Measurements from ENCODE around the gene MEIS3.

Gene MEIS3

DNA sequence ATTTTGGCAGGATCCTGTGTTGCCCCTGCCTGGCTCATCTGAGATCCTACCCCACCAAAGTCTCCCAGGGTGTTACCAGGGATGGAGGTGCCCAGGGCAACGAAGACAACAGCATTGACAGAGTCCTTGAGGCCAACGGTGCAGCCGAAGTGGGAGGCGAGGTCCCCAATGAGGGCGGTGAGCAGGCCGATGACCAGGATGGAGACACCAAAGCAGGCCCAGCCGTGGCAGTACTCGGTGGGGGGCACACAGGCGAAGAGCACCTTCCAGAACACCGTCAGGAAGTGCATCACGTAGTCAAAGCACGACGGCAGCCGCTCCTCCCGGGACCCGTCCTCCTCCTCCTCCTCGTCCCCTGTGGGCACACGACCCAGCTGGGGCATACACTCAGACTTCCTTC lies 12.8 kb upstream of the MEIS3 start:
- Histone ChIP-seq H3K27me3 (replicated peaks in 2 of 5; ENCODE audit: control insufficient read depth in 4 of 5, insufficient read depth in 5 of 5, low read length in 4 of 5) (peaks cover 0 to 67% (median 23%) of the 10 kb centered on the region in 5 experiments), H3K4me3 (ENCODE audit: control insufficient read depth in 1 of 7, extremely low read depth in 1 of 7, insufficient read depth in 4 of 7, low read depth in 2 of 7, low read length in 6 of 7) (no peak overlapping the region), H3K9me3 (ENCODE audit: control extremely low read depth in 1 of 5, control insufficient read depth in 4 of 5, insufficient read depth in 2 of 5, low read depth in 1 of 5, low read length in 4 of 5) (no peaks in the 10 kb centered on the region), H3K36me3 (ENCODE audit: control insufficient read depth in 4 of 4, insufficient read depth in 4 of 4, low read length in 3 of 4) (no peaks in the 10 kb centered on the region), H3K4me1 (ENCODE audit: control extremely low read depth in 1 of 4, control insufficient read depth in 4 of 4, insufficient read depth in 4 of 4, low read length in 3 of 4) (peaks cover 0 to 36% (median 22%) of the 10 kb centered on the region in 4 experiments), H3K27ac (ENCODE audit: insufficient read depth in 1 of 2, low read depth in 1 of 2, low read length in 2 of 2, poor library complexity in 1 of 2, severe bottlenecking in 2 of 2) (no peak overlapping the region)
- no peak for DNase-seq
- 56% methylated on average over 18 of the region's 18 CpGs for WGBS (ENCODE audit: insufficient coverage)
- CTCF ChIA-PET, result interaction anchor here (1.1 to 7.9 kb wide), 6 partner anchors 41 to 277 kb away, joined by 3 to 64 read pairs (median 5); no protein-coding TSS in a partner anchor
- POLR2A ChIA-PET, result interaction anchor here (0.5 kb wide), 1 partner anchor 96 kb away, joined by 3 read pairs; no protein-coding TSS in a partner anchor

DNA sequence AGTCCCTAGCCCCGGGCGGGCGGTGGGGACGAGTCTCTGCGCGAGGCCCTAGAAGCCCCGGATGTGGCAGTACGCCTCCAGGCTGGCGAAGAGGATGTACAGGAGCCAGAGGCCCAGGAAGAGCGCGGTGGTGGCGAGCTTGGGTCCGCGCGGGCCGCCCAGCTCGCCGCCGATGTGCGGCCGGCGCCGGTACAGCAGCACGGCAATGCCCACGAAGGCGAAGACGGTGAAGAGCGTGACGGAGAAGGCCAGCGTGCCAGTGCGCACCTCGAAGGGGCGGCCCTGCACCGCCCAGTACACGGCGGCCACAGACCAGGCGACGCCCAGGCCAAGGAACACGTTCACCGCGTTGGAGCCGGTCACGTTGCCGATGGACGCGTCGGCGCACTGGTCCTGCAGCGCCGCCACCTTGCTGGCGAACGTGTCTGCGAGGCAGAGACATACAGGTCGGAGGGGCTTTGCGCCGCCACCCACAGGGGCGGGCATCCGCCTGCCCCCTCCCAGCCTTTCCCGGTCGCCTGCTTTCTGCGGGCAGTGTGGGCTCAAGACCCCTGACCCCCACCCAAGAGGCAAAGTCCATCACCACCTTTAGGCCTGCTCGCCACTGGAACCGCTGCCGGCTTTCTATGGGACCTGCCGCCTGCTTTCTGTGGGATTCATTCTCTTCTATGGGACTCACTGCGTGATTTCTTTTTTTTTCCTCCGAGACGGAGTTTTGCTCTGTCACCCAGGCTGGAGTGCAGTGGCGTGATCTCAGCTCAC lies 10.9 kb upstream of the MEIS3 start:
- ChIA-PET CTCF (interaction anchor here (1.3 kb wide), 1 partner anchor 146 kb away, joined by 4 read pairs; no protein-coding TSS in a partner anchor), POLR2A (interaction anchor here (0.6 kb wide), 1 partner anchor 132 kb away, joined by 5 read pairs; no protein-coding TSS in a partner anchor)
- Histone ChIP-seq H3K9me3 (ENCODE audit: control extremely low read depth in 1 of 5, control insufficient read depth in 4 of 5, insufficient read depth in 2 of 5, low read depth in 1 of 5, low read length in 4 of 5) (no peaks in the 10 kb centered on the region), H3K27me3 (replicated peaks in 2 of 5; ENCODE audit: control insufficient read depth in 4 of 5, insufficient read depth in 5 of 5, low read length in 4 of 5) (peaks cover 2 to 75% (median 29%) of the 10 kb centered on the region in 5 experiments), H3K4me3 (ENCODE audit: control insufficient read depth in 1 of 7, extremely low read depth in 1 of 7, insufficient read depth in 4 of 7, low read depth in 2 of 7, low read length in 6 of 7) (peak overlapping the region in 2 of 7 experiments; percentile 26 to 40), H3K4me1 (ENCODE audit: control extremely low read depth in 1 of 4, control insufficient read depth in 4 of 4, insufficient read depth in 4 of 4, low read length in 3 of 4) (peaks cover 0 to 36% (median 22%) of the 10 kb centered on the region in 4 experiments), H3K36me3 (ENCODE audit: control insufficient read depth in 4 of 4, insufficient read depth in 4 of 4, low read length in 3 of 4) (no peaks in the 10 kb centered on the region), H3K27ac (ENCODE audit: insufficient read depth in 1 of 2, low read depth in 1 of 2, low read length in 2 of 2, poor library complexity in 1 of 2, severe bottlenecking in 2 of 2) (no peak overlapping the region)
- DNase-seq, result peak; percentile 41 to 64 (median 61)
- 5% methylated on average over 64 of the region's 69 CpGs for WGBS (ENCODE audit: insufficient coverage)

DNA sequence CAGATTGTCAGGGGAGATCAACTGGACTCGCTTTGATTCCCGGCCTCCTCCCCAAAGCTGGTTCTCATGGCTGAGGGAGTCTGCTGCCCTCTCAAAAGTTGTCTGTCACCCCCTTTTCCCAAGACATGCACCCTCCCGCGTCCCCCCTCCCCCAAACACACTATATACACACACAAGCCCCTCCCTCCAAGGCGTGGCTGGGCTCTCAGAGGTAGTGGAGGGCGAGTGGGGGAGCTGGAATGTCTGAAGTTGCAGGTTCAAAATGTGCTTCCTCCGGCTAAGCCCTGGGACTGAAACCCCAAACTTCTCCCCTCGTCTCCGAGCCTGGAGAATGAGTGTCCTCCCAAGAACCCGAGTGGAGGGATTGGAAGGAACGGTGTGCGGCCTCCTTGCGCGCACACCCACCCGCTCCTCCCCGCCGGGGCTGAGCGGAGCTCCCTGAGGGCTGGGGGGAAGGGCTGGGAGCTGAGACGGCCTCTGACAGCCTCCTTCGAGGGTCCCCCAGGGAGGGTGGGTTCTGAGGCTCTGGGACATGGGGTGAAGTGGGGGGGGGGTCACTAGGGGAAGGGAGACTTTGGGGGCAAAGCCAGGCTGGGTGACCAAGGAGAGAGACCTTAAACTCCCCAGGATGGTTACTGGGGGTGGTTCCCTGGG lies 9.9 kb upstream of the MEIS3 start:
- Histone ChIP-seq H3K4me1 (ENCODE audit: control extremely low read depth in 1 of 4, control insufficient read depth in 4 of 4, insufficient read depth in 4 of 4, low read length in 3 of 4) (peaks cover 0 to 36% (median 22%) of the 10 kb centered on the region in 4 experiments), H3K9me3 (ENCODE audit: control extremely low read depth in 1 of 5, control insufficient read depth in 4 of 5, insufficient read depth in 2 of 5, low read depth in 1 of 5, low read length in 4 of 5) (no peaks in the 10 kb centered on the region), H3K27ac (ENCODE audit: insufficient read depth in 1 of 2, low read depth in 1 of 2, low read length in 2 of 2, poor library complexity in 1 of 2, severe bottlenecking in 2 of 2) (no peak overlapping the region), H3K27me3 (replicated peaks in 2 of 5; ENCODE audit: control insufficient read depth in 4 of 5, insufficient read depth in 5 of 5, low read length in 4 of 5) (peaks cover 2 to 84% (median 29%) of the 10 kb centered on the region in 5 experiments), H3K4me3 (ENCODE audit: control insufficient read depth in 1 of 7, extremely low read depth in 1 of 7, insufficient read depth in 4 of 7, low read depth in 2 of 7, low read length in 6 of 7) (no peak overlapping the region), H3K36me3 (ENCODE audit: control insufficient read depth in 4 of 4, insufficient read depth in 4 of 4, low read length in 3 of 4) (no peaks in the 10 kb centered on the region)
- no peak for DNase-seq
- WGBS (ENCODE audit: insufficient coverage), result 27% methylated on average over 5 of the region's 20 CpGs
- CTCF ChIA-PET, result interaction anchor here (1.3 to 1.9 kb wide), 6 partner anchors 7 to 267 kb away, joined by 3 to 7 read pairs (median 4); no protein-coding TSS in a partner anchor
- POLR2A ChIA-PET, result interaction anchor here (0.6 kb wide), 1 partner anchor 78 kb away, joined by 3 read pairs; no protein-coding TSS in a partner anchor

DNA sequence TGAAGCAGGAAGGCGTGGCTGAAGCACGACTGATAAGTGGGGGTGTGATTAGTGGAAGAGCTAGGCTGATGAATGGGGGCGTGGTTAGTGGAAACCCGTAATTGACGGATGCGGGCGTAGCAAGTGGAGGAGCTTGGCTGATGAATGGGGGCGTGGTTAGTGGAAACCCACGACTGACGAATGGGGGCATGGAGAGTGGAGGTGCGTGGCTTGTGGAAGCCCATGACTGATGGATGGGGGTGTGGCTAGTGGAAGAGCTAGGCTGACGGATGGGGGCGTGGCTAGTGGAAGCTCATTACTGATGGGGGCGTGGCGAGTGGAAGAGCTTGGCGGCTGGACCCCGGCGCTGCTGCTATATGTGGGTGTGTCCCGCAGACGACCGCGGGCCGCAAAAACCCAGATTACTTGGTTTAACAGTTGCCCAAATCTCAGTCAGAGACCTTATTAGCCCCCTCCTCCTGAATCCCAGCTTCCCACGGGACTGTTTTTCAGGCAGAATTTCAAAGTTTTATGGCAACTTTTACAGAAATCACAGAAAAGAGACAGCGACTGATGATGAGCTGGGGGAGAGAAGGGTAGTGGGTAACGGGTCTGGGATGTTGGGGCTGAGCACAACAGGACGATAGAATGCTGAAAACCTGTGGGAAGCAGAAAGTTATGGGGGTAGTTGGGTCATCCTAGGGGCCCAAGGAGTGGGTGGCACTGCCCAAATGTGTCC lies 9.0 kb upstream of the MEIS3 start:
- ChIA-PET POLR2A (interaction anchor here (0.6 kb wide), 1 partner anchor 202 kb away, joined by 3 read pairs; no protein-coding TSS in a partner anchor), CTCF (interaction anchor here (0.6 to 1.9 kb wide), 17 partner anchors 8 to 317 kb away, joined by 3 to 7 read pairs (median 4); partner anchors contain the start of genes NAPA and NOP53)
- Histone ChIP-seq H3K4me1 (ENCODE audit: control extremely low read depth in 1 of 4, control insufficient read depth in 4 of 4, insufficient read depth in 4 of 4, low read length in 3 of 4) (peaks cover 0 to 36% (median 22%) of the 10 kb centered on the region in 4 experiments), H3K36me3 (ENCODE audit: control insufficient read depth in 4 of 4, insufficient read depth in 4 of 4, low read length in 3 of 4) (no peaks in the 10 kb centered on the region), H3K9me3 (ENCODE audit: control extremely low read depth in 1 of 5, control insufficient read depth in 4 of 5, insufficient read depth in 2 of 5, low read depth in 1 of 5, low read length in 4 of 5) (no peaks in the 10 kb centered on the region), H3K27ac (ENCODE audit: insufficient read depth in 1 of 2, low read depth in 1 of 2, low read length in 2 of 2, poor library complexity in 1 of 2, severe bottlenecking in 2 of 2) (no peak overlapping the region), H3K4me3 (ENCODE audit: control insufficient read depth in 1 of 7, extremely low read depth in 1 of 7, insufficient read depth in 4 of 7, low read depth in 2 of 7, low read length in 6 of 7) (peak overlapping the region in 3 of 7 experiments; percentile 33 to 38 (median 38)), H3K27me3 (replicated peaks in 2 of 5; ENCODE audit: control insufficient read depth in 4 of 5, insufficient read depth in 5 of 5, low read length in 4 of 5) (peaks cover 2 to 89% (median 35%) of the 10 kb centered on the region in 5 experiments)
- DNase-seq, result peak; percentile 96 to 97 (median 97)
- WGBS (ENCODE audit: insufficient coverage), result 2% methylated on average over 16 of the region's 27 CpGs

DNA sequence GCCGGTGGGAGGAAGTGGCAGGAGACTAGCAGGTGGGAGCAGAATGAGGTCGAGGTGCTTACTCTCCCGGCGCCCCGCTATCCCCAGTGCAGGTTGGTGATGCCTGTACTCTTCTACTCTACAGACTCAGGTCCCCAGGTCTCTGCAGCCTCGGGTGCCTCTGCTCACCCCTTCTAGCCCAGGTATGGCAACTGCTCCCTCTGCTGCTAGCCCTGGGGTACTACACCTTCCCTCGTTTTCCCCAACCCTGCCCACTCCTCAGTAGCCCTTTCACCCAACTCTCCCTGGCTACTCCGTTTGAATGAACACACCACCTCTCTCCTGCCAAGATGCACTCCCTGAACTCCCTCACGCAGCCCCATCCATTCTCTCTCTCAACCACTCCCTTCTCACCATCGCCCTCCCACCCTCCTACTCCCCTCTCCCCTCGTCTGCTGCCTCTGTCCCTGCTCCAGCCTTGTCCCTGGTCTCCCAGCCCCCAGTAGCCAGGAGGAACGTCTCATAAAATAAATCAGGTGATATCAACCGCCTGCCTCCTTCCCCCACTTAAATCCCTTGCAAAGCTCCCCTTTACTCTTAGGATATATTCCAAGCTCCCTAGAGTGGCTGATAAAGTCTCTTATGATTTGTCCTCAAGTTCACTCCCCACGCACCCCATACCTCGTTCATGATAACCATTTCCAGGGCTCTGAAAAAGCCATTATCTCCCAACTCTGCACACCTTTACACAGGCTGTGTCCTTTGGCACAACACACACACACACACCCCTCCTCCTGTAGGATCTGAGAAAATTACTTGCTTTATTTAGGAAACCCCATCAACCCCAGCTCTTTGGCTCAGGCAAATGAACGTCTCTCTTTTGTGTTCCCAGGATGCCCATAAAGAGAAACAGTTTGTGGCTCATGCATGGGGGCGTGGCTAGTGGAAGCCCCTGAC lies 8.2 kb upstream of the MEIS3 start:
- 9% methylated on average over 16 of the region's 17 CpGs for WGBS (ENCODE audit: insufficient coverage)
- Histone ChIP-seq H3K36me3 (ENCODE audit: control insufficient read depth in 4 of 4, insufficient read depth in 4 of 4, low read length in 3 of 4) (no peaks in the 10 kb centered on the region), H3K9me3 (ENCODE audit: control extremely low read depth in 1 of 5, control insufficient read depth in 4 of 5, insufficient read depth in 2 of 5, low read depth in 1 of 5, low read length in 4 of 5) (no peaks in the 10 kb centered on the region), H3K4me3 (ENCODE audit: control insufficient read depth in 1 of 7, extremely low read depth in 1 of 7, insufficient read depth in 4 of 7, low read depth in 2 of 7, low read length in 6 of 7) (peak overlapping the region in 2 of 7 experiments; percentile 33 to 38), H3K4me1 (ENCODE audit: control extremely low read depth in 1 of 4, control insufficient read depth in 4 of 4, insufficient read depth in 4 of 4, low read length in 3 of 4) (peaks cover 0 to 31% (median 19%) of the 10 kb centered on the region in 4 experiments), H3K27me3 (replicated peaks in 2 of 5; ENCODE audit: control insufficient read depth in 4 of 5, insufficient read depth in 5 of 5, low read length in 4 of 5) (peaks cover 8 to 94% (median 35%) of the 10 kb centered on the region in 5 experiments), H3K27ac (ENCODE audit: insufficient read depth in 1 of 2, low read depth in 1 of 2, low read length in 2 of 2, poor library complexity in 1 of 2, severe bottlenecking in 2 of 2) (no peak overlapping the region)
- ChIA-PET CTCF (interaction anchor here (0.6 to 1.9 kb wide), 15 partner anchors 9 to 285 kb away, joined by 3 to 7 read pairs (median 4); partner anchors contain the start of gene NAPA), POLR2A (interaction anchor here (0.6 kb wide), 1 partner anchor 201 kb away, joined by 3 read pairs; no protein-coding TSS in a partner anchor)
- peak; percentile 42 to 73 (median 63) for DNase-seq
